ENCODE data around the gene PTPRG.

The PTPRG gene

GRCh38 chr3:62168356-62168755, 607.0 kb downstream of the PTPRG start:
- DNase-seq (ENCODE audit: low read depth) = no peak

GRCh38 chr3:62169906-62170660, 608.7 kb downstream of the PTPRG start:
- TF ChIP-seq CTCF (IDR thresholded peaks at IDR 0.05; ENCODE audit: insufficient read depth, low read depth, low read length, missing control alignments) = no peak
- no peak overlapping the region for H3K4me3 ChIP-seq (ENCODE audit: low read length)
- peak; percentile 13 for DNase-seq (ENCODE audit: low read depth)

More at GRCh38 chr3:62168356-62168755, 607.0 kb downstream of the PTPRG start:
- no peak overlapping the region for H3K4me3 ChIP-seq (ENCODE audit: low read length)
- no peak for TF ChIP-seq CTCF (IDR thresholded peaks at IDR 0.05; ENCODE audit: insufficient read depth, low read depth, low read length, missing control alignments)

GRCh38 chr3:62171789-62172188, 610.4 kb downstream of the PTPRG start:
- DNase-seq (ENCODE audit: low read depth) = no peak
- H3K4me3 ChIP-seq (ENCODE audit: low read length) = no peak overlapping the region
- no peak for TF ChIP-seq CTCF (IDR thresholded peaks at IDR 0.05; ENCODE audit: insufficient read depth, low read depth, low read length, missing control alignments)

- no peak overlapping the region for H3K4me3 ChIP-seq (ENCODE audit: low read length)
- no peak for DNase-seq (ENCODE audit: low read depth)
- TF ChIP-seq CTCF (IDR thresholded peaks at IDR 0.05; ENCODE audit: insufficient read depth, low read depth, low read length, missing control alignments) = no peak
These were observed 610.8 kb downstream of the PTPRG start for GRCh38 chr3:62172199-62172598.

- DNase-seq (ENCODE audit: low read depth) = no peak
- no peak overlapping the region for H3K4me3 ChIP-seq (ENCODE audit: low read length)
- no peak for TF ChIP-seq CTCF (IDR thresholded peaks at IDR 0.05; ENCODE audit: insufficient read depth, low read depth, low read length, missing control alignments)
These were observed 612.7 kb downstream of the PTPRG start for GRCh38 chr3:62173939-62174515.

- no peak overlapping the region for H3K4me3 ChIP-seq (ENCODE audit: low read length)
- TF ChIP-seq CTCF (IDR thresholded peaks at IDR 0.05; ENCODE audit: insufficient read depth, low read depth, low read length, missing control alignments) = no peak
These were observed 613.8 kb downstream of the PTPRG start for GRCh38 chr3:62175161-62175560.

GRCh38 chr3:62178032-62178431, 616.7 kb downstream of the PTPRG start:
- TF ChIP-seq CTCF (IDR thresholded peaks at IDR 0.05; ENCODE audit: insufficient read depth, low read depth, low read length, missing control alignments) = no peak
- no peak for DNase-seq (ENCODE audit: low read depth)
- no peak overlapping the region for H3K4me3 ChIP-seq (ENCODE audit: low read length)

More at GRCh38 chr3:62175161-62175560, 613.8 kb downstream of the PTPRG start:
- no peak for DNase-seq (ENCODE audit: low read depth)
